Left ventricle myocardium inferior (tissue), 1 donor: ENCODE measurements around the gene ARHGEF17. TPM values are rescaled to one million over a fixed set of nuclear protein-coding genes. Genes with fewer than 3 reads are reported as not detected.

Experiments used
- DNase-seq: peaks from one replicate; pipeline ENCODE4 v3.0.0-alpha.2; 2020
- H3K27ac ChIP-seq: fragments of 200-600 bp; replicated peaks from 2 replicates; pipeline ENCODE4 v1.8.0; 2021
- H3K27me3 ChIP-seq: fragments of 200-600 bp; 2 replicates; pipeline ENCODE4 v1.8.0; 2021; ENCODE audit warnings: low read depth
- H3K36me3 ChIP-seq: fragments of 200-600 bp; 2 replicates; pipeline ENCODE4 v1.8.0; 2021
- H3K4me1 ChIP-seq: fragments of 200-600 bp; 2 replicates; pipeline ENCODE4 v1.8.0; 2021
- H3K4me3 ChIP-seq: fragments of 200-600 bp; 2 replicates; pipeline ENCODE4 v1.8.0; 2021; ENCODE audit warnings: mild to moderate bottlenecking, moderate library complexity
- H3K9me3 ChIP-seq: fragments of 200-600 bp; replicated peaks from 2 replicates; pipeline ENCODE4 v1.8.0; 2021
- intact Hi-C: fragments of 100-400 bp; cut with micrococcal nuclease; formaldehyde crosslinking; loops from one replicate; pipeline ENCODE4 v1.11.0; 2022
- total RNA-seq: library from RNA; stranded (reverse); fragmentation: NEBNext Ultra II Directional; extraction: Animal tissue kit (Norgen Biotek cat#: 25700); gene quantifications from one replicate; pipeline ENCODE4 v1.2.1, GENCODE V29; 2021
- TF ChIP-seq, protein P1 (sequence below): fragments of 200-600 bp; IDR thresholded peaks from 2 replicates; pipeline ENCODE4 v1.8.0; 2021; ENCODE audit warnings: antibody characterized with exemption, mild to moderate bottlenecking, borderline replicate concordance
- donor health status: DM: no; HTN: yes; CAD: no; lungs with severe emphysema.

Gene ARHGEF17
- total RNA-seq, 1 donor from 2014 or later: 53.1 TPM

- Histone ChIP-seq H3K4me1 (peaks cover 67% of the 10 kb centered on the region), H3K27me3 (no peaks in the 10 kb centered on the region), H3K36me3 (peaks cover 15% of the 10 kb centered on the region), H3K4me3 (peak overlapping the region; percentile 57), H3K27ac (peak overlapping the region; percentile 54), H3K9me3 (no peaks in the 10 kb centered on the region)
- DNase-seq: no peak
- TF ChIP-seq, protein P1, sequence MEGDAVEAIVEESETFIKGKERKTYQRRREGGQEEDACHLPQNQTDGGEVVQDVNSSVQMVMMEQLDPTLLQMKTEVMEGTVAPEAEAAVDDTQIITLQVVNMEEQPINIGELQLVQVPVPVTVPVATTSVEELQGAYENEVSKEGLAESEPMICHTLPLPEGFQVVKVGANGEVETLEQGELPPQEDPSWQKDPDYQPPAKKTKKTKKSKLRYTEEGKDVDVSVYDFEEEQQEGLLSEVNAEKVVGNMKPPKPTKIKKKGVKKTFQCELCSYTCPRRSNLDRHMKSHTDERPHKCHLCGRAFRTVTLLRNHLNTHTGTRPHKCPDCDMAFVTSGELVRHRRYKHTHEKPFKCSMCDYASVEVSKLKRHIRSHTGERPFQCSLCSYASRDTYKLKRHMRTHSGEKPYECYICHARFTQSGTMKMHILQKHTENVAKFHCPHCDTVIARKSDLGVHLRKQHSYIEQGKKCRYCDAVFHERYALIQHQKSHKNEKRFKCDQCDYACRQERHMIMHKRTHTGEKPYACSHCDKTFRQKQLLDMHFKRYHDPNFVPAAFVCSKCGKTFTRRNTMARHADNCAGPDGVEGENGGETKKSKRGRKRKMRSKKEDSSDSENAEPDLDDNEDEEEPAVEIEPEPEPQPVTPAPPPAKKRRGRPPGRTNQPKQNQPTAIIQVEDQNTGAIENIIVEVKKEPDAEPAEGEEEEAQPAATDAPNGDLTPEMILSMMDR: no peak
- intact Hi-C loops: no loop called here
Observed at GRCh38 chr11:73343076-73343873, 35.2 kb downstream of the ARHGEF17 start.

DNA sequence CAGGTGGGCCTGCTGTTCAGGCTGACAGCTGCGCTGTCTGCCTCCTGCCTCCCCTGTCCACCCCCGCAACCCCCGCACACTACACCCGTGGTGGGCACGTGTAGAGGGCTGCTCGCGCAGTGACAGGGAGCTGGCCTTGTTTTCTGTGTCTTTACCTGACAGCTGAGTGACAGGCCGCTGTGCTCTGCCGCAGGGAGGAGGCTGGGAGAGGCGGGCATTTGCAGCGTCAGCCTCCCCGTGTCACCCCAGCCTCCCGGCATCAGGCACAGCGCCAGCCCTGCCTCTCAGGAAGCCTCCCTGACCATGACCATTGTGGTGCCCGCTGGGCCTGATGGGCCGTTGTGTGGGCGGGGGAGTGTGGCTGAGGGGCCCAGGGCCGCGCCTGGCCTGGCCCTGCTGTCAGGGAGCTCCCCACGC lies 36.1 kb downstream of the ARHGEF17 start:
- DNase-seq: peak; percentile 52

GRCh38 chr11:73345481-73346160 lies 37.5 kb downstream of the ARHGEF17 start:
- no peak for DNase-seq
- intact Hi-C loops: no loop called here
- Histone ChIP-seq H3K9me3 (no peaks in the 10 kb centered on the region), H3K27me3 (no peaks in the 10 kb centered on the region), H3K27ac (peak overlapping the region; percentile 54), H3K4me3 (no peak overlapping the region), H3K36me3 (peaks cover 20% of the 10 kb centered on the region), H3K4me1 (peaks cover 64% of the 10 kb centered on the region)
- TF ChIP-seq, protein P1: no peak

More for the DNA sequence above, 36.1 kb downstream of the ARHGEF17 start:
- H3K27ac ChIP-seq: peak overlapping the region; percentile 54
- peaks cover 61% of the 10 kb centered on the region for H3K4me1 ChIP-seq
- peak overlapping the region; percentile 25 for H3K4me3 ChIP-seq
- no peaks in the 10 kb centered on the region for H3K27me3 ChIP-seq
- TF ChIP-seq, protein P1: no peak
- H3K9me3 ChIP-seq: no peaks in the 10 kb centered on the region
- intact Hi-C loops: no loop called here
- peaks cover 16% of the 10 kb centered on the region for H3K36me3 ChIP-seq

DNA sequence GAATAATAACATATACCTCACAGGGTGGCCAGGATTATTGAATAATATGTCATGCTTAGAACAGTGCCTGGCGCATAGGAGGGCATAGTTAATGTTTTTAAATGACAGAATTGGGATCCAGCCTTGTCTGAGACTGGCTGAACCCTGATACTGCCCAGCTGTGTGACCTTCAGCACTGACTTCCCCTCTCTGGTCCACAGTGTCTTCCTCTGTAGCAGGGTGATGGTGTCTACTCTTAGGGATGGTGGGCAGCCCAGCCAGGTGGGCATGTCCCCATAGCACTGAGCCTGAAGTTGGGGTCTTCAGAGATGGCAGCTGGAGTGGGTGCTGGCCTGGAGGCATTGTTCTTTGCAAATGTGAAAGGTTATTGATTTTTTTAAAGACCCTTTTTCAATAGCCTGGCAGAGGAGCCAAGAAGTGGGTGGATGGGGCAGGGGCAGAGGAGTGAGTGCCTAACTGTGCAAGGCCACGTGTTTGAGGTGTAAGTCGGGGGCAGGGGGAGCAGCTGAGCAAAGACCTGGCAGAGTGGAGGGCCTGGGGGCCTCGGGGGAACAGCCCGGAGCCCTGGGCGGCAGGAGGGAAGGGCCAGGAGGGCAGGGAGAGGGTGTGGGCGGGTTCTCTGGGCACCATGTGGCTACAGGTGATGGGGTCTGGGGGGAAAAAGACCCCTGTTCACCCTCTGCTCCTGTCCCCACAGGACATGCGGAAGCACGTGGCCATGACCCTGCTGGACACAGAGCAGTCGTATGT lies 38.3 kb downstream of the ARHGEF17 start:
- Histone ChIP-seq H3K9me3 (no peaks in the 10 kb centered on the region), H3K27me3 (no peaks in the 10 kb centered on the region), H3K36me3 (peaks cover 20% of the 10 kb centered on the region), H3K27ac (no peak overlapping the region), H3K4me3 (no peak overlapping the region), H3K4me1 (peaks cover 64% of the 10 kb centered on the region)
- intact Hi-C loops: no loop called here
- no peak for DNase-seq
- TF ChIP-seq, protein P1: no peak

GRCh38 chr11:73347067-73347466 lies 39.0 kb downstream of the ARHGEF17 start:
- Histone ChIP-seq H3K4me3 (no peak overlapping the region), H3K27me3 (no peaks in the 10 kb centered on the region), H3K4me1 (peaks cover 60% of the 10 kb centered on the region), H3K27ac (no peak overlapping the region), H3K9me3 (no peaks in the 10 kb centered on the region), H3K36me3 (peaks cover 20% of the 10 kb centered on the region)
- intact Hi-C loops: no loop called here
- no peak for DNase-seq
- TF ChIP-seq, protein P1: no peak
